GM21723 (cell line): Measurements from ENCODE around the gene PPP1R16B.
A peak's percentile ranks its signal among the peaks of the same experiment; 100 is the strongest.

Experiments used
- ATAC-seq: cut with Tn5 transposase; IDR thresholded peaks from one replicate; pipeline ENCODE4 v1.9.1; 2021; ENCODE audit warnings: mild to moderate bottlenecking, moderate library complexity; ENCODE audit not compliant: unreplicated experiment

Gene PPP1R16B

DNA sequence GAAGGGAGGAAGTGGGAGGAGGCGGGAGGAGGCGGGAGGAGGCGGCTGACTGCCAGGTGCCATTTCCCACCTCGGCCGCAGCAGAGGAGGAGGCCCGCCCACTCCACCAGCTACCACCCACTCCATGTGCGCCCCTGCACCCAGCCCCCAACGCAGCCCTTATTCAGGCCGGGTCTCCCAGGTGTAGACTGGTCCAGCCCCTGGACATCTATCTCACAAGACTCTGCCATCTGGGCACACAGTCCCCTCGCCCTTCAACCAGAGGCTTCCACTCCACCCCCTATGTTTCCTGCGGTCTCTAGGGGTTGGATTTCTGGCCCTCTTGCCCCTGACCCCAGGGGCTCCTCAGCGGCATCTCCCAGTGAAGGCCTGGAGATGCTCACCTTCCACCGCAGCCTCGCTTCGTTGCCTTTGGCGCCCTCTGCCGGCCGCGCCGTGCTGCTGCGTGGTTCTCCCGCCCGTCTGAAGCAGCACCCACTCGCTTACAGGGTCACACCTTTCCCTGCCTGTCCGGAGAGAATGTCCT, 88.1 kb downstream of the PPP1R16B start:
- ATAC-seq = peak; percentile 54

DNA sequence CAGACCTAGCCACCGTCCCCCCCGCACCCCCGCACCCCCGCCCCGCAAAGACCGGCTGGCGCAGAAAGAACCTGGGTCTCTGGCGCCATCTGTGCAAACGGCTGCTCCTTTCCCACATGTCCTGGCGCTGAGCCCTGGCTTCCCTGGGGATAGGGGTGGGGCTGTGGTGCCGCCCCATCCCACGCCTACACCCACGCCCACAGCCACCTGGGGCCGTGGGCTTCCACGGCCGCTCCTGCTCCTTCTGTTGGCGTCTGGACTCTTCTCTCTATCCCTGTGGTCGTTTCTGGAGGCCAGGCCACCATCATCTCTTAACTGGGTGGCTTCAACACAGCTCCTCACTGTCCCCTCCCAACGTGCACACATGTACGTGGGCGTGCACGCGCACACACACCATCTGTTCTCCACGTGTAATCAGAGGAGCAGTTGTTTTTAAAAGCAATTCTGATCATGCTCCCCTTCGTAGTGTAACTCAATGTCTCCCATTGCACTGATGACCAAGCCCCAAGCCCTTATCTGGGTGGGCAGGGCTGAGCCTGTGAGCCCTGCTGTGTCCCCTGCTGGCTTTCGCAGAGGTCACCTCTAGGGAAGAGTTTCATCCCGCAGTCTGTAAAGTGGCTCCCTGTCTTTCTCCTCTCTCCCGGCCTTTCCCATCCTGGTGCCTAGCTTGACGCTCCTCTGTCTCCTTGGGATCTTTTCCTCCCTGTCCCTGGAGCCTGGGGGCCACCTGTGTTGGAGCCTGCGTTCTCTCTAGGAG, 88.8 kb downstream of the PPP1R16B start:
- ATAC-seq = no peak

DNA sequence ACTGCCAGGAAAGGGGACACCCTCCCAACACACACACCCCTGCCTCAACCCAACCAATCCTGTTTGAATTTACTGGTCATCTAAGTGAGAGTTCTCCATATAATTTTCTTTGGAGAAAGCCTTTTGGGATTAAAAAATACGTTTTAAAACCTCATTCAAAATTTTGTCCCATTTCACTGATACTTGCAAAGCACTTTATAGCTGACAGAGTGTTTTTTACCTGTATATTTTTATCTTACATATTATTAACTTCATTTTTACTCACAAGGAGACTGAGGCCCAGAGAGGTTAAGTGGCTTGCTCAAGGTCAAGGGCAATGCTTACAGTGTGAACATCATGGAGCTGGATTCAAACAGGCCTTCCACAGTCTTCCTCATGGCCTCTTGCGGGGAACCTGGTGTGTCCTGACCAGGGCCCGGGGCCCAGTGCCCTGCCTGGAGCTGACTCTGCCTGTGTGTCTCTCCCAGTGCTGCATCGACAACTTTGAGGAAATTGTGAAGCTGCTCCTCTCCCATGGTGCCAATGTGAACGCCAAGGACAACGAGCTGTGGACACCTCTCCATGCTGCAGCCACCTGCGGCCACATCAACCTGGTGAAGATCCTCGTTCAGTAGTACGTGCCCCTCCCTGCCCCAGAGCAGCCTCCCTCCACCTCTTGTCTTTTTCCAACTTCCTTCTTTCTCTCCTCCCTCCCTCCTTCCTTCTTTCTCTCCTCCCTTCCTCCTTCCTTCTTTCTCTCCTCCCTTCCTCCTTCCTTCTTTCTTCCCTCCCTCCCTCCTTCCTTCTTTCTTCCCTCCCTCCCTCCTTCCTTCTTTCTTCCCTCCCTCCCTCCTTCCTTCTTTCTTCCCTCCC, 89.8 kb downstream of the PPP1R16B start:
- no peak for ATAC-seq

DNA sequence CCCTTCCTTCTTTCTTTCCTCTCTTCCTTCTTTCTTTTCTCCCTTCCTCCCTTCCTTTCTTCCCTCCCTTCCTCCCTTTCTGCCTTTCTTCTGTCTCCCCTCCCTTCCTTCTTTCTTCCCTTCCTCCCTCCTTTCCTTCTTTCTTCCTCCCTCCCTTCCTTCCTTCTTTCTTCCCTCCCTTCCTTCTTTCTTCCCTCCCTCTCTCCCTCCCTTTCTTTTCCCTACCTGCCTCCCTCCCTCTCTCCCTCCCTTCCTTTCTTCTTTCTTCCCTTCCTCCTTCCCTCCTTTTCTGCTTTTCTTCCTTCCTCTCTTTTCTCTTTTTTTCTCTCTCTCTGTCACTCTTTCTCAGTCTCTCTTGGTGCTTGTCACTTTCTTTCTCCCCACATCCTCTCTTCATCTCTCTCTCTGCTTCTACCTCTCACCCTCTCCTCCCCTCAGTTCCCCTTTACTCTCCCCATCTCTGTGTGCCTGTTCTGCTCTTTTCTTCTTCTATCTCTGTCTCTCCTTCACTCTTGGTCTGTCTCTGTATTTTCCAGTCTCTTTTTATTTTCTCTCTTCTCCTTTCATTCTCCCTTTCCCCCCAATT, 90.6 kb downstream of the PPP1R16B start:
- no peak for ATAC-seq

DNA sequence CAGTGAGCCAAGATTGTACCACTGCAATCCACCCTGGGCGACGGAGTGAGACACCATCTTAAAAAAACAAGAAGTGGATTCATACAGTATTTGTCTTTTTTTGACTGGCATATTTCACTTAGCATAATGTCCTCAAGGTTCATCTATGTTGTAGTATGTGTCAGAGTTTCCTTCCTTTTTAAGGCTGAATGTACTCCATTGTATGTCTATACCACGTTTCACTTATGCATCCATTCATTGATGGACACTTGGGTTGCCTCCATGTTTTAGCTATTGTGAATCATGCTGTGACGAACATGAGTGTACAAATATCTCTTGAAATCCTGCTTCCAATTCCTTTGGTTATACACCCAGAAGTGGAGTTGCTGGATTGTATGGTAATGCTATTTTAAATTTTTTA, 91.8 kb downstream of the PPP1R16B start:
- no peak for ATAC-seq

DNA sequence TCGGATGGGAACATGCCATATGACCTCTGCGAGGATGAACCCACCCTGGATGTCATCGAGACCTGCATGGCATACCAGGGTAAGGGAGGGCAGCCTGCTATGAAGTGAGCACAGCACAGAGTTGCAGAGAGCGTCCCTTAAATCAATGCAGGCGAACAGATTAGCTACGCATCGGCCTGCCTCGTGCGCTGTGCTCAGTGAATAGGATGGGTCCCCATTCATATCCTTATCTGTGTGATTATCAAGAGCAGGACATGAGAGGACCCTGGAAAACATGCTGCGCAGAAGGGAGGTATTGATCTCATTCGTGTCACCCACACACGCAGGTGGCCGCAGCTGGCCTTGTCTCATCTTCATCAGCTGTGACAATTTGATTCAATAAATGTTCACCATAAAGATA, 95.1 kb downstream of the PPP1R16B start:
- ATAC-seq = no peak

DNA sequence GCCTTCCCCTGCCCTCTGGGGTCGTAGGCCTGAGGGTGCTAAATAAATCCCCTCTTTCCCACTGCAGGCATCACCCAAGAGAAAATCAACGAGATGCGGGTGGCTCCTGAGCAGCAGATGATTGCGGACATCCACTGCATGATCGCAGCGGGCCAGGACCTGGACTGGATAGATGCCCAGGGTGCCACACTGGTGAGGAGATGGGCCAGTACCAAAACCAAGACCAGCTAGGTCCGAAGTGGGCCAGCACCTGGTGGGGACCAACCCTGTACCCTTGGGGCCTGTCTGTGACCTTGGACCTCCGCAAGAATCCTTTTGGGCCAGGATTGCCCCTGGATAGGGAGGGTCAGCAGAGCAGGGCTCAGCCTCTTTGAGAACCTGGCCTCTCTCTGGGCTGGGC, 97.1 kb downstream of the PPP1R16B start:
- no peak for ATAC-seq

DNA sequence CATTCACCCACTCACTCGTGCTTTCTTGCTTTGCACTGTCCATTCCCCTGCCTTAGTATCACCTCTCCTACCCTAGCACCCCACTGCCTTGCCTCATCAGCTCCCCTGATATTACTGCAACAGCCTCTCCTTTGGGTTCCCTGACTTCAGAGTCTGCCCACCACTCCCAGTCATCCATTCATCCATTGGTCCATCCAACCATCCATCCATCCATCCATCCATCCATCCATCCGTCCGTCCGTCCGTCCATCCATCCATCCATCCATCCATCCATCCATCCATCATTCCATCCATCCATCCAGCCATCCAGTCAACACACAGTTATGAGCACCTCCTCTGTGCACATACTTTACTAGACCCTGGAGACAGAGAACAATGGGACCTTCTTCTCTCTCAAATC, 97.8 kb downstream of the PPP1R16B start:
- no peak for ATAC-seq

DNA sequence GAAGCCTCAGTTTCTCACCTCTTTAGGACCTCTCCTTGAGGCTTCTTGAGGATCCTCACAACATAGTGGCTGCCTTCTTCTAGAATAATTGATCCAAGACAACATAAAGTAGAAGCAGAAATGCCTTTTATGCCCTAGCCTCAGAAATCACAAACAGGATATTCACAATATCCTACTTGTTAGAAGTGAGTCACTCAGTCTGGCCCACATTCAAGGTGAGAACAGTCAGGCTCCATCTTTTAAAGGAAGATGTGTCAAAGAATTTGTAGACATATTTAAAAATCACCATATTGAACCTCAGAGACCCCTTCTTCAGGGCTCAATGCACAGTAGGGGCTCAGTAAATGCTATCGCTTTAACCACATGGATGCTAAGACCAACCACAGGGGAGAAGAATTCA, 99.9 kb downstream of the PPP1R16B start:
- ATAC-seq = no peak

DNA sequence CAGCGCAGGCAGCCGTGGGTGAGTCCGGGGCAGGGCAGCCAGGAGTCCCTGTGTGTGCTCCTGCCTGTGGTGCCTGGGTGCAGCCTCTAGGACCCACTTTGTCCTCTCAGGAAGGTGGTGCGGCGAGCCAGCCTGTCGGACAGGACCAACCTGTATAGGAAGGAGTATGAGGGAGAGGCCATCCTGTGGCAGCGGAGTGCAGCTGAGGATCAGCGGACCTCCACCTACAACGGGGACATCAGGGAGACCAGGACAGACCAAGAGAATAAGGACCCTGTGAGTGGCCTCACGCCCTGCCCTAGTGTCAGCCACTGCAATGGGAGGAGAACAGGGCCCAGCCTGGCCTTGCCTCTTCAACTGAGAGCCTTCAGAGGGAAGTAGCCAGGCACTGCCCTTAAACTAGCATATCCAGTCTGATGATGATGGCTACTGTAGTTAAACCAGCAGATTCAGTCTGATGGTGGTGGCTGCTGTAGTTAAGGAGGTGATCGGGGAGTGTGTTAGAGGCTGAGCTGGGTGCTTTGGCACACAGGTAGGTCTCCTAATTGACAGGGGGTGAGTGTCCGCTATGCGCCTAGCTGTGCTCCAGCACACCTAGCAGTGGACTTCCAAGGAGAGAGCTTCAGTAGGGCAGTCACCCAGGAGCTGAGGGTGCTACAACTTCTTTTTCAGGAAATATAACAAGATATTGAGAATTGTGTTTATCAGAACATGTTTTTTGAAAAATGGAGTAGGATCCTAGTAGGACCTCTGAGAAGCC, 102.6 kb downstream of the PPP1R16B start:
- no peak for ATAC-seq

DNA sequence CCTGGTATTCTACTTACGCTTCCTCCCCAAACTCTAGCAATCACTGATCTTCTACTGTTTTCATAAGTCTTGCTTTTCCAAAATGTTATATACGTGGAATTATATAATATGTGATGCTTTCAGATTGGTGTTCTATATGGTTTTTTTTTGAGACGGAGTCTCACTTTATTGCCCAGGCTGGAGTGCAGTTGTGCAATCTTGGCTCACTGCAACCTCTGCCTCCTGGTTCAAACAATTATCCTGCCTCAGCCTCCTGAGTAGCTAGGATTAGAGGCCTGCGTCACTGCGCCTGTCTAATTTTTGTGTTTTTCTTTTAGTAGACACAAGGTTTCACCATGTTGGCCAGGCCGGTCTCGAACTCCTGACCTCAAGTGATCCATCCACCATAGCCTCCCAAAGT, 109.9 kb downstream of the PPP1R16B start:
- no peak for ATAC-seq

DNA sequence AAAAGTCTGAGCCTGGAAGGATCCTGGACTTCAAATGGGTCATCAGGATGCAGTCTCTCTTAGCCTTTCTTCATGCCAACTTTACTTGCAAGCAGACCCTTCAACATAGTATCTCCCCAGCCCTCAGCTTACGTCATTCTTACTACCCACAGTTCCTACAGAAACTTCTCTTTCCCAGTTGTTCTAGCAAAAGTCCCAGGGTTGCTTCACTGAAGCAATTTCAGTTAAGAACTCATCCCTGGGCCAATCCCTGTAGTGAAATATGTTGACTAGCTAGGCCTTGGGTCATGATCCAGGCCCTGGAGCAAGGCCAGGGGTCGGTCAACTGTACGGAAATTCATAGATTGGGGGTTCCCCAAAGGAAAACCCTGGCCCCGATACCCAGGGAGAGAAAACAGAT, 112.2 kb downstream of the PPP1R16B start:
- ATAC-seq = no peak

DNA sequence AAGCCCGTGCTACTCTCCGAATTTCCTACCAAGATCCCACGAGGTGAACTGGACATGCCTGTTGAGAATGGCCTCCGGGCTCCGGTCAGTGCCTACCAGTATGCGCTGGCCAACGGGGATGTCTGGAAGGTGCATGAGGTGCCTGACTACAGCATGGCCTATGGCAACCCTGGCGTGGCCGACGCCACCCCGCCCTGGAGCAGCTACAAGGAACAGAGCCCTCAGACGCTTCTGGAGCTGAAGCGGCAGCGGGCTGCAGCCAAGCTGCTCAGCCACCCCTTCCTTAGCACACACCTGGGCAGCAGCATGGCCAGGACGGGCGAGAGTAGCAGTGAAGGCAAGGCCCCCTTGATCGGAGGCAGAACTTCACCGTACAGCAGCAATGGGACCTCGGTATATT, 112.7 kb downstream of the PPP1R16B start:
- no peak for ATAC-seq

DNA sequence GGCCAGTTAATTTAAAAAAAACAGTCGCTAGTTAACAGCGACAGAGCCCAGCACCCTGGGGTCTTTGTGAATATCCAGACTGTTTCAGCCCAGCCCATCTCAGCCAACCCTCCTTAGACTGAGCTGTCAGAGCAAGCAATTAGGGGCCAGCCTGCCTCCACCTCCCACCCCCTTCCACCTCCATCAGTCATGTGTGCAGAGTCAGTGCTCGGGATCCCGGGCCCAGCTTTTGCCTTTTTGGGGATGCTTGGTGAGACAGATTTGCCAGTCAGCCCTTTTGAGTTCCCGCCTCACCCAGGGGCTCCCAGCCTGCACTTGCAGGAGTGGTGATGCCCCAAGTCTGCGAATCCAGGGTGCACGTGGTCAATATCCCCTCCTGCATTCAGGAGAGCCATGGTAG, 114.2 kb downstream of the PPP1R16B start:
- no peak for ATAC-seq

DNA sequence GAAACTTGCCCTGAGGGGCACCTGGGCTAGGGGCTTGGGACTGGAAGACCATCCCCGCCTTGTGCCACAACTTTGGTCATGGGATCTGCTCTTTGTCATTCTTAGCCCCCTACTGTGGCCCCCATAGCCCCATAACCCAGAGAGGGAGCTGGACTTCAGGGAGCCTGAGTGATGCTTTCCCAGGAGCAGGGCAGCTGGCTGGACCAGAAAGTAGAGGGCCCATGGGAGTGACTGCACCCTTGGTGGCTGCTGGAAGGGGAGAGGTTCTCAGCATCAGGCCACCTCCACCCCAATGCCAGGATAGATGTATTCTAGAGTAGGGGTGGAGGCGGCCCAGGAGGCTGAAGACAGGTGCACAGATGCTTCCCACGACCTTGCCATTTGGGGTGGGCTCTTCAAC, 114.9 kb downstream of the PPP1R16B start:
- ATAC-seq = no peak

DNA sequence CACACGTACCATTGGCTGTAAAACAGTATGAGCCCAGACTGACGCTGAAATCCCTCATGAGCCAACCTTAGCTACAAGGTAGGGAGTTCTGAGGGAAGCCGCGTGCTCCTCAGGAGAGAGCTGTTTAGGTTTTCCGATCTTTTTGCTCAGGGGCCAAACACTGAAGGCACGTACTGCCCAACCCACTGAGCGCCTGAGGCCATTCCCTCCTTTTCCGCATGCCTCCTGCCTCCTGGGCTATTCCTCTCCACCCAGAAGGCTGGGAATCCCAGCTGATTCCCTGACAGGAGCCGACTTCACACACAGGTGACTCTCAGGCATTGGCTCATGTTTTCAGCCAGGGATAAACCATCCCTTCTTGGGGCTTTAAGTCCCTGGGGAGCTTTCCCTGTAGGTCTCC, 115.4 kb downstream of the PPP1R16B start:
- ATAC-seq = no peak

DNA sequence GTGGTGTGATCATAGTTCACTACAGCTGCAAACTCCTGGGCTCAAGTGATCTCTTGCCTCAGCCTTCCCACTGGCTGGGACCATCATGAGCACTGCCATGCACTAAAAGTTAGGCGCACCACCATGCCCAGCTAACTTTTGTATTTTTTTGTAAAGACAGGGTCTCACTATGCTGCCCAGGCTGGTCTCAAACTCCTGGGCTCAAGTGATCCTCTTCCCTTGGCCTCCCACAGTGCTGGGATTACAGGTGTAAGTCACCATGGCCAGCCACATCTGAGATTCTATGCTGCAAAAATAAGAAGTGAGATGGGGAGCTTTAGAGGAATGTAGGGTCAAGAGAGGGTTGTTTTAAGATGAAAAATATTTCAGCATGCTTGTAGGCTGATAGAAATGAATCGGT, 119.2 kb downstream of the PPP1R16B start:
- no peak for ATAC-seq

DNA sequence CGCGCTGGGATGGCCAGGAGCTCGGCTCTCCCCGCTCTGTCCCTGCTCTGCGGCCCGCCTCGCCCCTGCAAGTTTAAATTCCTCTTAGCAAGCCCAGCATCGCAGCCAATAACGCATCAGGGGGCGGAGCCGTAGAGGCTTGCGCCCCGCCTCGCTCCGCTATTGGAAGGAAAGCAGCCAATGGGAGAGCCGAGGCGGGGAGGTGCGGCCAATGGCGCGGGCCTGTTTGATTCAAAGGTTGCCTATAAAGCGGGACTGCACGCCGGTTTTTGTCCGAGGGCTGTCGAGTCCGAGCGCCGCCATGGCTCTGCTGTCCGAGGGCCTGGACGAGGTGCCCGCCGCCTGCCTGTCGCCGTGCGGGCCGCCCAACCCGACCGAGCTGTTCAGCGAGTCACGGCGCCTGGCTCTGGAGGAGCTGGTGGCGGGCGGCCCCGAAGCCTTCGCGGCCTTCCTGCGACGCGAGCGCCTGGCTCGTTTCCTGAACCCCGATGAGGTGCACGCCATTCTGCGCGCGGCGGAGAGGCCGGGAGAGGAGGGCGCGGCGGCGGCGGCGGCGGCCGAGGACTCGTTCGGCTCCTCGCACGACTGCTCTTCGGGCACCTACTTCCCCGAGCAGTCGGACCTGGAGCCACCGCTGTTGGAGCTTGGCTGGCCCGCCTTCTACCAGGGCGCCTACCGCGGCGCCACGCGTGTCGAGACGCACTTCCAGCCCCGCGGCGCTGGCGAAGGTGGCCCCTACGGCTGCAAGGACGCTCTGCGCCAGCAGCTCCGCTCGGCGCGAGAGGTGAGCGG, 120.8 kb downstream of the PPP1R16B start, which contains the start of gene FAM83D:
Gene FAM83D (plus strand): TSS at position 276 of the 792 bp plus-strand sequence. CDS start 26 bp downstream, at position 302.
- ATAC-seq = peak; percentile 86

DNA sequence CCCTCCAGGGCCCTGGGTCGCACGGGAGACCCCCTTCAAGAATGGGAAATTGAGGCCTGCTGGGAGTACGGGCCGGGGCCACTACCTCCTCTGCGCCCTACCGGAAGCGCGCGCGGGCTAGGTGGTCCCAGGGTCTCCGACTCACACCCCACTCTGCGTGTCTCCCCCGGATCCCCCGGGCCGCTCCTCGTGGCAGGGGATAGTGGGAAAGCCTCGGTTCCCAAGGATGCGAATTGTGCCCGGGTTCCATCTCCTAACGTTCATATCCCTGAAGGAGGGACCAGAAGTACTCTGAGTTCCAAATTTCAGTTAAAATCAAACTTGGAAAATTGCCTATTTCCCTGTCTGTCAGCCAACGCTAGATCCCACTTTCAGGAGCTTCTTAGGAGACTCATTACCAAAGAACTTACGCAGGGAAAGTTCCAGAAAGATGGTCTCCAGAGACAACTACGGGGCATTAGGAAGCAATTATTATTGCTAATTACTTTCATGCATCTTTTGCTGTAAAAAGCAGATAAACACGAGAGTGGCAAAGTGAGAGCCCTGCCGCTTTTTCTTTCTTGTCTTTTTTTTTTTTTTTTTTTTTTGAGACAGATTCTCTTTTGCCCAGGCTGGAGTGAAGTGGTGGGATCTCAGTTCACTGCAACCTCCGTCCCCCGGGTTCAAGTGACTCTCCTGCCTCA, 121.6 kb downstream of the PPP1R16B start:
- peak; percentile 18 for ATAC-seq
